ENCODE measurements around the gene ANKRD66.

Gene ANKRD66

DNA sequence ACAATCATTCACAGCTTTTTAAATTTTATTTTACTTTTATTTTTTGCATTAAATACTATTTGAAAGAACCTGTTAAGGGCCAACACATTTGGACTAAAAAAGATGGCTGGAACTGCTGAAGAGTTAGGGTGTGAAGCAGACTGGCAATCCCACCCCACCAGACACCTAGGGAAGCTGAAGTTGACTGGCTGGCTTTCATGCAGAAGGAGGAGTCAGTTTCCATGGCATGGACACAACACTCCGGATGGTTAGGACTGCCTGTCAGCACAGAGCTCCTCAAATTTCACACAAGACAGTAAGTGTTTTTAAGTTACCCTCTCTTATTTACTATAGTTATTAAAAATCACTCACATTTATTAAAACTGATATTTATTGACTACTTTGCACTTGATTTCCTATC, at the start of gene ANKRD66:
TSS of gene ANKRD66 (plus strand) at position 238 of the 400 bp plus-strand sequence. CDS start 5,016 bp downstream, outside the sequence.
- no peak for DNase-seq
- no peak within 1 kb of the TSS for H3K4me2 ChIP-seq (ENCODE audit: insufficient read depth, low read length)
- no peaks in the 10 kb centered on the region for H3K79me2 ChIP-seq (ENCODE audit: insufficient read depth, low read length)
- peaks cover 2% of the 10 kb centered on the region for H3K27me3 ChIP-seq (ENCODE audit: insufficient read depth, low read length, poor library complexity)
- H3K4me1 ChIP-seq (ENCODE audit: insufficient read depth, low read length): no peaks in the 10 kb centered on the region
- H4K20me1 ChIP-seq (ENCODE audit: insufficient read depth, low read length): no peaks in the 10 kb centered on the region
- no peak for ATAC-seq (ENCODE audit: insufficient read depth, low read depth)
- no peak within 1 kb of the TSS for H2AFZ ChIP-seq (ENCODE audit: low read depth, low read length)
- H3K27ac ChIP-seq (ENCODE audit: low read length): no peak within 1 kb of the TSS
- H3K36me3 ChIP-seq (ENCODE audit: insufficient read depth, low read length): no peaks in the 10 kb centered on the region
- TF ChIP-seq EZH2 (IDR thresholded peaks at IDR 0.05; ENCODE audit: borderline replicate concordance, low read depth, low read length, severe bottlenecking): no peak
- TF ChIP-seq, protein P1, sequence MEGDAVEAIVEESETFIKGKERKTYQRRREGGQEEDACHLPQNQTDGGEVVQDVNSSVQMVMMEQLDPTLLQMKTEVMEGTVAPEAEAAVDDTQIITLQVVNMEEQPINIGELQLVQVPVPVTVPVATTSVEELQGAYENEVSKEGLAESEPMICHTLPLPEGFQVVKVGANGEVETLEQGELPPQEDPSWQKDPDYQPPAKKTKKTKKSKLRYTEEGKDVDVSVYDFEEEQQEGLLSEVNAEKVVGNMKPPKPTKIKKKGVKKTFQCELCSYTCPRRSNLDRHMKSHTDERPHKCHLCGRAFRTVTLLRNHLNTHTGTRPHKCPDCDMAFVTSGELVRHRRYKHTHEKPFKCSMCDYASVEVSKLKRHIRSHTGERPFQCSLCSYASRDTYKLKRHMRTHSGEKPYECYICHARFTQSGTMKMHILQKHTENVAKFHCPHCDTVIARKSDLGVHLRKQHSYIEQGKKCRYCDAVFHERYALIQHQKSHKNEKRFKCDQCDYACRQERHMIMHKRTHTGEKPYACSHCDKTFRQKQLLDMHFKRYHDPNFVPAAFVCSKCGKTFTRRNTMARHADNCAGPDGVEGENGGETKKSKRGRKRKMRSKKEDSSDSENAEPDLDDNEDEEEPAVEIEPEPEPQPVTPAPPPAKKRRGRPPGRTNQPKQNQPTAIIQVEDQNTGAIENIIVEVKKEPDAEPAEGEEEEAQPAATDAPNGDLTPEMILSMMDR (IDR thresholded peaks at IDR 0.05; ENCODE audit: borderline replicate concordance, extremely low read depth, low read length, poor library complexity, severe bottlenecking): no peak
- H3K4me3 ChIP-seq (ENCODE audit: low read depth in 1 of 2, low read length in 2 of 2): no peak within 1 kb of the TSS
- H3K9me3 ChIP-seq (ENCODE audit: insufficient read depth, low read length, severe bottlenecking): no peaks in the 10 kb centered on the region
- no peak within 1 kb of the TSS for H3K9ac ChIP-seq (ENCODE audit: low read depth, low read length)

DNA sequence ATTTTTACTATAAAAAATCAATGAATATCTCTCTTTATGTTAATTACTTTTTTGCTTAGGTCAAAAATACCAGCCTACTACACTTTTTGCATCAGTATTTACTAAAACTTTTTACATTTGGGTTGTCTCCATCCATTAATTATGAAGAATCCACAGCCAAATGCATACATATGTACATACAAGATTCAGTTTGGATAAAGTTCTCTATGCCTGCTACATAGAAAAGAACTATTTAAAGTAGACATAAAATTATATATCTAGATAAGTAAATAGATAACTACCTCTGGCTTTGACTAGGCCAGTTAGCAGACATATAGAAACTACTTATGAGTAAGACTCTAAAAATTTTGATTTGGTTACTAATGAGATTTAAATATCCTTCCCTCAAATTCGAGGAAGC, 46.8 kb upstream of the ANKRD66 start:
- Histone ChIP-seq H4K20me1 (ENCODE audit: insufficient read depth, low read length) (no peaks in the 10 kb centered on the region), H3K4me3 (ENCODE audit: low read depth in 1 of 2, low read length in 2 of 2) (no peak overlapping the region), H3K9me3 (ENCODE audit: insufficient read depth, low read length, severe bottlenecking) (no peaks in the 10 kb centered on the region), H3K79me2 (ENCODE audit: insufficient read depth, low read length) (no peaks in the 10 kb centered on the region), H3K36me3 (ENCODE audit: insufficient read depth, low read length) (no peaks in the 10 kb centered on the region), H3K27ac (ENCODE audit: low read length) (no peak overlapping the region), H2AFZ (ENCODE audit: low read depth, low read length) (no peak overlapping the region), H3K4me2 (ENCODE audit: insufficient read depth, low read length) (no peak overlapping the region), H3K9ac (ENCODE audit: low read depth, low read length) (no peak overlapping the region), H3K4me1 (ENCODE audit: insufficient read depth, low read length) (no peaks in the 10 kb centered on the region), H3K27me3 (ENCODE audit: insufficient read depth, low read length, poor library complexity) (no peaks in the 10 kb centered on the region)
- ATAC-seq (ENCODE audit: insufficient read depth, low read depth) (no peak), DNase-seq (no peak)
- no peak for TF ChIP-seq EZH2 (IDR thresholded peaks at IDR 0.05; ENCODE audit: borderline replicate concordance, low read depth, low read length, severe bottlenecking)
- TF ChIP-seq, protein P1 (IDR thresholded peaks at IDR 0.05; ENCODE audit: borderline replicate concordance, extremely low read depth, low read length, poor library complexity, severe bottlenecking): no peak

DNA sequence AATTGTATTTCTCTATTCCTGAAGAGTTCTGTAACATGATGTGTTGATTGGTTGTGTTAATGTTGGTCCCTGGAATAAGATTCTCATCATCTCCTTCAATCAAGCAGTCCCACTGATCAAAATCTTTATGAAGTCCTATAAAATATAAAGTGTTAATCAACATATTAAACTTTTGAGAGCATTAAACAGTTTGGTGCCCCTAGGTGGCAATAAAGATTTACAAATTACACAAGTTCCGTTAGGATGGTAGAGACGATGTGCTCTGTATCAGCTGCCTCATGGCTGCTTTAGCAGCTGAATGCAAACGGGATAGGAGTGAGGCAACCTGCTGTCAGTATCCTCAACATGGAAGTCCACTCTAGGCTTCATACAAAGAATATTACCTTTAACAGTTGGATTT, 42.2 kb upstream of the ANKRD66 start:
- no peak overlapping the region for H3K4me3 ChIP-seq (ENCODE audit: low read depth in 1 of 2, low read length in 2 of 2)
- H3K27ac ChIP-seq (ENCODE audit: low read length): no peak overlapping the region
- no peak overlapping the region for H3K4me2 ChIP-seq (ENCODE audit: insufficient read depth, low read length)
- H3K79me2 ChIP-seq (ENCODE audit: insufficient read depth, low read length): no peaks in the 10 kb centered on the region
- no peak overlapping the region for H2AFZ ChIP-seq (ENCODE audit: low read depth, low read length)
- H3K27me3 ChIP-seq (ENCODE audit: insufficient read depth, low read length, poor library complexity): no peaks in the 10 kb centered on the region
- H3K9me3 ChIP-seq (ENCODE audit: insufficient read depth, low read length, severe bottlenecking): no peaks in the 10 kb centered on the region
- DNase-seq (no peak), ATAC-seq (ENCODE audit: insufficient read depth, low read depth) (no peak)
- TF ChIP-seq, protein P1 (IDR thresholded peaks at IDR 0.05; ENCODE audit: borderline replicate concordance, extremely low read depth, low read length, poor library complexity, severe bottlenecking): peak; percentile 14
- TF ChIP-seq EZH2 (IDR thresholded peaks at IDR 0.05; ENCODE audit: borderline replicate concordance, low read depth, low read length, severe bottlenecking): no peak
- H3K9ac ChIP-seq (ENCODE audit: low read depth, low read length): no peak overlapping the region
- no peaks in the 10 kb centered on the region for H3K36me3 ChIP-seq (ENCODE audit: insufficient read depth, low read length)
- no peaks in the 10 kb centered on the region for H3K4me1 ChIP-seq (ENCODE audit: insufficient read depth, low read length)
- H4K20me1 ChIP-seq (ENCODE audit: insufficient read depth, low read length): no peaks in the 10 kb centered on the region

DNA sequence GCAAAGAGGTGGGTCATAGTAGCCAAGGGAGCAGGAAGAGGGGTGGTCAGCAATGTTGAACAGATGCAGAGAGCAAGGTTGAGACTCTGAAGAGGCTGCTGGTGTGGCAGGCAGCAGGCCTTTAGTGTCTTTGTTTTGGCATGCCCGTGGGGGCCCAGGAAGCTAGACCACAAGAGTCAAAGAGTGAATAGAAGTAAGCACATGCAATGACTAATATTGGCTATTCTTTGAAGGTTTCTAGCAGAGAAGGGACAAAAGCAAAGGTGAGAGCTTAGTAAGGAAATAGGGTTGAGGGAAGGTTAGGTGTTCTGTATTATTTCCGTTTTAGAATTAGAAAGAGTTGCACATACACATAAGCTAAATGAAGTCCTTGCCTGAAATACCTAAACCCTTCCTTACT, 40.3 kb upstream of the ANKRD66 start:
- H3K4me2 ChIP-seq (ENCODE audit: insufficient read depth, low read length): no peak overlapping the region

More for the DNA sequence above, 40.3 kb upstream of the ANKRD66 start:
- H2AFZ ChIP-seq (ENCODE audit: low read depth, low read length): no peak overlapping the region
- H3K79me2 ChIP-seq (ENCODE audit: insufficient read depth, low read length): no peaks in the 10 kb centered on the region
- H3K4me3 ChIP-seq (ENCODE audit: low read depth in 1 of 2, low read length in 2 of 2): no peak overlapping the region
- no peaks in the 10 kb centered on the region for H4K20me1 ChIP-seq (ENCODE audit: insufficient read depth, low read length)
- H3K4me1 ChIP-seq (ENCODE audit: insufficient read depth, low read length): no peaks in the 10 kb centered on the region
- H3K27me3 ChIP-seq (ENCODE audit: insufficient read depth, low read length, poor library complexity): no peaks in the 10 kb centered on the region
- H3K36me3 ChIP-seq (ENCODE audit: insufficient read depth, low read length): no peaks in the 10 kb centered on the region
- DNase-seq: no peak
- ATAC-seq (ENCODE audit: insufficient read depth, low read depth): no peak
- TF ChIP-seq EZH2 (IDR thresholded peaks at IDR 0.05; ENCODE audit: borderline replicate concordance, low read depth, low read length, severe bottlenecking): no peak
- TF ChIP-seq, protein P1 (IDR thresholded peaks at IDR 0.05; ENCODE audit: borderline replicate concordance, extremely low read depth, low read length, poor library complexity, severe bottlenecking): no peak
- no peak overlapping the region for H3K27ac ChIP-seq (ENCODE audit: low read length)
- no peaks in the 10 kb centered on the region for H3K9me3 ChIP-seq (ENCODE audit: insufficient read depth, low read length, severe bottlenecking)
- H3K9ac ChIP-seq (ENCODE audit: low read depth, low read length): no peak overlapping the region
